Vagina (tissue), 2 donors: ENCODE results near the gene TXK.

ENCODE experiments used
- CTCF ChIP-seq, 3 experiments: fragments of 450-650 bp in 2 of 3; fragments of 200-600 bp in 1 of 3; sonication (generic) in 1 of 3; IDR thresholded peaks; one replicate each; pipeline ENCODE4 v1.5.1; 2017 to 2019; ENCODE audit warnings: antibody characterized with exemption in 3 of 3, mild to moderate bottlenecking in 2 of 3, moderate library complexity in 2 of 3
- POLR2AphosphoS5 ChIP-seq, 2 donors: sonication (generic); formaldehyde crosslinking; IDR thresholded peaks; one replicate each; pipeline ENCODE4 v1.9.0; 2017; ENCODE audit warnings: antibody characterized with exemption in 2 of 2, mild to moderate bottlenecking in 2 of 2, low read depth in 1 of 2; ENCODE audit not compliant: insufficient read depth in 1 of 2

GRCh38 chr4:48130100-48130499, 4.0 kb downstream of the TXK start:
- TF ChIP-seq POLR2AphosphoS5 (IDR thresholded peaks at IDR 0.05; ENCODE audit: insufficient read depth in 1 of 2, low read depth in 1 of 2) (no peak), CTCF (IDR thresholded peaks at IDR 0.05) (no peak)
